Activated B cell treated with CpG ODN at 0.5 μM for 24 hours (primary cell): ENCODE measurements around the gene ADCY3. TPM values are rescaled to one million over a fixed set of nuclear protein-coding genes. Genes with fewer than 3 reads are reported as not detected.

Experiments
- ATAC-seq: fragments of 200-7000 bp; cut with Tn5 transposase; one replicate; pipeline ENCODE4 v1.10.0; 2021; ENCODE audit warnings: low read depth, mild to moderate bottlenecking, moderate library complexity
- CTCF ChIA-PET: fragments of 350-600 bp; sonication (Branson Sonifier 250); formaldehyde crosslinking; loops from one replicate; lab custom pipeline; 2021; ENCODE audit warnings: antibody characterized with exemption; lab: Charles Lee
- POLR2A ChIA-PET: fragments of 350-600 bp; sonication (Branson Sonifier 250); formaldehyde crosslinking; loops from one replicate; lab custom pipeline; 2021; ENCODE audit warnings: antibody characterized with exemption; lab: Charles Lee
- DNase-seq: peaks from one replicate; pipeline ENCODE4 v3.0.0; 2022
- H3K27ac Mint-ChIP-seq: one replicate; pipeline ENCODE4 v1.8.0; 2020; ENCODE audit warnings: mixed read lengths
- H3K27me3 Mint-ChIP-seq: one replicate; pipeline ENCODE4 v1.8.0; 2021; ENCODE audit warnings: mixed read lengths
- H3K36me3 Mint-ChIP-seq: one replicate; pipeline ENCODE4 v1.8.0; 2021; ENCODE audit warnings: low read depth, mixed read lengths
- H3K4me1 Mint-ChIP-seq: one replicate; pipeline ENCODE4 v1.8.0; 2021; ENCODE audit warnings: mixed read lengths
- H3K4me3 Mint-ChIP-seq: one replicate; pipeline ENCODE4 v1.8.0; 2020; ENCODE audit warnings: mild to moderate bottlenecking, mixed read lengths
- H3K9me3 Mint-ChIP-seq: one replicate; pipeline ENCODE4 v1.8.0; 2020; ENCODE audit warnings: mixed read lengths
- intact Hi-C: fragments of 100-400 bp; cut with micrococcal nuclease; formaldehyde crosslinking; loops from one replicate; pipeline ENCODE4 v1.15.1; 2024
- total RNA-seq: library from RNA; stranded (reverse); gene quantifications from 2 replicates; pipeline ENCODE4 v1.2.3, GENCODE V29; 2022
- TF ChIP-seq, protein P1 (sequence below): fragments of 200-600 bp; IDR thresholded peaks from one replicate; pipeline ENCODE4 v1.8.0; 2022; ENCODE audit warnings: antibody characterized with exemption, mild to moderate bottlenecking

ADCY3 gene
- total RNA-seq, 1 donor from 2014 or later = 126 TPM

DNA sequence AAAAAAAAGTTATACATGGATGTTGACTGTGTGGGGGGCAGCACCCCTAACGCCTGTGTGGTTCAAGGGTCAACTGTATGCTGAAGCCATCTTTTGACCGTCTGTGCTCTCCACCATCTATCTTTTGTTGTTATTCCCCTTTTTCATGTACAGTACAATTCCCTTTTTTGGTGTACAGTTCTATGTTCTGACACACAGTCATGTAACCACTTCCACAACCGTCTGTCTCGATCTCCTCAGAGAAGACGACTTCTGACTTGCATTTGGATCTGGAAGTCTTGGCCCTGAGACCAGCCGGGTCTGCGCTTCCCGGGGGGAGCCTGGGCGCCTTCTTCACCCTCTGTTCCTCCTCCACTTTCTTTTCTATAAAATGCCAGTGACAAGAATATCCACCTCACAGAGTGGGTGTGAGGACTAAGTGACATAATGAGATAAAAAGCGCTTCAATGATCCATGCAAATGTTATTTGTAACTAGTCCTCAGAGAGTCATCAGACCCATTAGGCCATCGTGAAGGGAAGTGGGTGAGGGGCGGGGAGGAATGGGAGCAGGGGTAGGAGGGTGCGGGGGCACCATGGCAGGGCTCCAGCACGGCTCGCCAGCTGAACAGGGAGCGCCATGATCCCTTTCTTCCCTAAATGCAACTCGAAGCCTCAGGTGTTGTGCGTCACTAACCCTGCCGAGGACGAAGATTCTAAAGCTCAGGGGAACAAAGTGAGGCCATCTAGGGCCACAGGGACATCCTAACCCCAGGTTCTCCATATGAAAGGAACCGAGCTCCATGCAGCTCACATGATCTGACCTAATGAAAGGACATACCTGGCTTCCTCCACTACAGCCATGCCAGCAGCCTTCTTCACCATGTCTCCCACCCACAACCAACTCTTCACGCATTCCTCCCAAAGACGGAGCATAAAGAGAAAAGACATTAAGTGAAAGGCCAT is 16.6 kb downstream of the ADCY3 start:
- Mint-ChIP-seq H3K36me3 (no peaks in the 10 kb centered on the region), H3K4me1 (no peaks in the 10 kb centered on the region), H3K27me3 (no peaks in the 10 kb centered on the region), H3K9me3 (no peaks in the 10 kb centered on the region), H3K27ac (no peak overlapping the region), H3K4me3 (no peak overlapping the region)
- intact Hi-C loops = no loop called here
- CTCF ChIA-PET = no interaction called here
- POLR2A ChIA-PET = no interaction called here
- TF ChIP-seq, protein P1, sequence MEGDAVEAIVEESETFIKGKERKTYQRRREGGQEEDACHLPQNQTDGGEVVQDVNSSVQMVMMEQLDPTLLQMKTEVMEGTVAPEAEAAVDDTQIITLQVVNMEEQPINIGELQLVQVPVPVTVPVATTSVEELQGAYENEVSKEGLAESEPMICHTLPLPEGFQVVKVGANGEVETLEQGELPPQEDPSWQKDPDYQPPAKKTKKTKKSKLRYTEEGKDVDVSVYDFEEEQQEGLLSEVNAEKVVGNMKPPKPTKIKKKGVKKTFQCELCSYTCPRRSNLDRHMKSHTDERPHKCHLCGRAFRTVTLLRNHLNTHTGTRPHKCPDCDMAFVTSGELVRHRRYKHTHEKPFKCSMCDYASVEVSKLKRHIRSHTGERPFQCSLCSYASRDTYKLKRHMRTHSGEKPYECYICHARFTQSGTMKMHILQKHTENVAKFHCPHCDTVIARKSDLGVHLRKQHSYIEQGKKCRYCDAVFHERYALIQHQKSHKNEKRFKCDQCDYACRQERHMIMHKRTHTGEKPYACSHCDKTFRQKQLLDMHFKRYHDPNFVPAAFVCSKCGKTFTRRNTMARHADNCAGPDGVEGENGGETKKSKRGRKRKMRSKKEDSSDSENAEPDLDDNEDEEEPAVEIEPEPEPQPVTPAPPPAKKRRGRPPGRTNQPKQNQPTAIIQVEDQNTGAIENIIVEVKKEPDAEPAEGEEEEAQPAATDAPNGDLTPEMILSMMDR = no peak
- DNase-seq (no peak), ATAC-seq (no peak)

GRCh38 chr2:24899361-24899910 is 20.6 kb downstream of the ADCY3 start:
- no peaks in the 10 kb centered on the region for H3K27me3 Mint-ChIP-seq
- POLR2A ChIA-PET = interaction anchor here (0.6 kb wide), 1 partner anchor 353 kb away, joined by 3 read pairs; no protein-coding TSS in a partner anchor
- ATAC-seq (no peak), DNase-seq (no peak)
- H3K36me3 Mint-ChIP-seq = peaks cover 8% of the 10 kb centered on the region
- CTCF ChIA-PET = interaction anchor here (0.6 kb wide), 1 partner anchor 37 kb away, joined by 3 read pairs; no protein-coding TSS in a partner anchor
- no peak overlapping the region for H3K27ac Mint-ChIP-seq
- no peak overlapping the region for H3K4me3 Mint-ChIP-seq
- TF ChIP-seq, protein P1 = no peak
- intact Hi-C loops = no loop called here
- no peaks in the 10 kb centered on the region for H3K4me1 Mint-ChIP-seq
- H3K9me3 Mint-ChIP-seq = peaks cover 8% of the 10 kb centered on the region

- Mint-ChIP-seq H3K4me3 (no peak overlapping the region), H3K27ac (no peak overlapping the region), H3K27me3 (no peaks in the 10 kb centered on the region), H3K36me3 (peaks cover 9% of the 10 kb centered on the region), H3K4me1 (no peaks in the 10 kb centered on the region), H3K9me3 (peaks cover 11% of the 10 kb centered on the region)
- intact Hi-C loops = no loop called here
- TF ChIP-seq, protein P1 = no peak
- no peak for DNase-seq
- ATAC-seq = no peak
- POLR2A ChIA-PET = interaction anchor here (0.6 kb wide), 1 partner anchor 465 kb away, joined by 3 read pairs; no protein-coding TSS in a partner anchor
- CTCF ChIA-PET = no interaction called here
Observed at GRCh38 chr2:24898122-24899109, 21.6 kb downstream of the ADCY3 start.

- DNase-seq (no peak), ATAC-seq (no peak)
- H3K9me3 Mint-ChIP-seq = peaks cover 13% of the 10 kb centered on the region
- H3K4me3 Mint-ChIP-seq = no peak overlapping the region
- intact Hi-C loops = no loop called here
- CTCF ChIA-PET = no interaction called here
- TF ChIP-seq, protein P1 = no peak
- H3K36me3 Mint-ChIP-seq = peaks cover 9% of the 10 kb centered on the region
- no peaks in the 10 kb centered on the region for H3K27me3 Mint-ChIP-seq
- no peaks in the 10 kb centered on the region for H3K4me1 Mint-ChIP-seq
- POLR2A ChIA-PET = no interaction called here
- no peak overlapping the region for H3K27ac Mint-ChIP-seq
Observed at GRCh38 chr2:24894750-24895149, 25.3 kb downstream of the ADCY3 start.
